ENCODE measurements around the gene ARPC1B. TPM values are rescaled to one million over a fixed set of nuclear protein-coding genes. Genes with fewer than 3 reads are reported as not detected.
"Not testable (repeated sequence)": the region's sequence is repeated elsewhere in the genome, so short reads cannot be mapped to it uniquely, and the experiment has no call there.

ARPC1B gene
- total RNA-seq, 1 donor from 2014 or later: 125 TPM

DNA sequence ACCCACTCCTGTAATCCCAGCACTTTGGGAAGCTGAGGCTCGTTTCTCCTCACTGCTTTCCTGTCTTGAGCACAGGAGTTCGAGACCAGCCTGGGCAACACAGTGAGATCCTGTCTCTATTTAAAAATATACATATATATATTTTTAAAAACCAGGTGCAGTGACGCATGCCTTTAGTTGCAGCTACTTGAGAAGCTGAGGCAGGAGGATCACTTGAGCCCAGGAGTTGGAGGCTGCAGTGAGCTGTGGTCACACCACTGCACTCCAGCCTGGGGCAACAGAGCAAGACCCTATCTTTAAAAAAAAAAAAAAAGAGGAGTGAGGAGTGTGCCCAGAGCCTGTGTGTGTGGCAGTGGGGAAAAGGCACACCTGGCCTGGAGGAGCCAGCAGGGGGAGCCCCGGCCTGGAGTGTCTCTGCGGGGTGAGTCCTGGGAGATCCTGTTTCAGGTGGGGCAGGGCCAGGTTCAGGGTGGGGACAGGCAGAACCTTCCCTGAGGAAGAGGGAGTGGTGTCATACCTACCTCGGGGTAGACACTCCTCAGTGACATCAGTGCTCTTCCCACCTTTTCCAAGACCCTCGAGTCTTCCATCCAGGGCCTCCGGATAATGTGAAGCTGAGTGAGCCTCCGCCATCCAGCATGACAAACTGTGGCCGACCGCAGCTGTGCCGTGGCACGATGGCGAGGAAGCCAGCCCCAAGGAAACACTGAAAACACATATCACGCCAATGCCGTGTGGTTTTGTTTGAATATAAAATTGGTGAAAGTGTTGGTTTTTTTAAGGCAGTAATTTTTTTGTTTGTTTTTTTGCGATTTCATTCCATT lies 9.0 kb upstream of the ARPC1B start:
- no peak for DNase-seq (ENCODE audit: low spot score)
- peak; percentile 33 for ATAC-seq
- intact Hi-C loops (cut with DNase I): no loop called here

DNA sequence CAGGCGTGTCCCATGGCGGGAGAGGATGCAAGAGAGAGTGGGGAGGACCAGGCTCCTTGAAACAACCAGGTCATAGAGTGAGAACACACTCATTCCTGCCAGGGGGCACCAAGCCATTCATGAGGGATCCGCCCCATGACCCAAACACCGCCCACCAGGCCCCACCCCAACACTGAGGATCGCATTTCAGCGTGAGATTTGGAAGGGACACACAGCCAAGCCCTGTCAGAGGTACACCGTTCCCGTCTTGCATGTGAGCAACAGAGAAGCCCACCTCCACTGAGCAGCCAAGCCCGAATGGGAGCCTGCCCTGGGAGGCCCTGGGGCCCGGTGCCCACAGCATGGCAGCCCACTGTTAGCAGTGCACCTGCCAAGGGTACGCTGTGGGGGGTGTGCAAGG lies 7.9 kb upstream of the ARPC1B start:
- ATAC-seq: no peak
- DNase-seq (ENCODE audit: low spot score): no peak
- intact Hi-C loops (cut with DNase I): no loop called here

DNA sequence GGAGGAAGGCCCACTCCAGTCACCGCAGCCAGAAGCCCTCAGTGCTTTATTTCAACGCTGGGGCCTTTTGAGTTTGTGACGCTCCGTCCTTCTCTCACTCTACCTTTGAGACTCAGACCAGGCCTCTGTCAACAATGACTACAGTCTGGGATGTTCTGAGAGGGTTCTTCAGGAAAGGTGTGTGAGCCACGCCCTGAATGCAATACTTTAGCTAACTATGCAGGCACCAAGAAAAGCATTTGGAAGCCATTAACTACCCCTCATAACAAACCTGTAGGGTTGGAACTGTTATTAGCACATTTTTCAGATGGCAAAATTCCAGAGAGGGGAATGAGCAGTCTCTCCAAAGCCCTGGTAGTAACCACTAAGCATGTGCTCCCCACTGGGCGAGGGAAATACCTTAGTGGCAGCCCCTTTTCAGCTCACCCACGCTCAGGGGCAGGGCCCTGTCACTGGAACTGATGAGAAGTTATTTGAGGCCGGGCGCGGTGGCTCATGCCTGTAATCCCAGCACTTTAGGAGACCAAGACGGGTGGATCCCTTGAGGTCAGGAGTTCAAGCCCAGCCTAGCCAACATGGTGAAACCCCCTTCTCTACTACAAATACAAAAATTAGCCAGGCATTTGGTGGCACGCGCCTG lies 5.7 kb upstream of the ARPC1B start:
- ATAC-seq (no peak), DNase-seq (ENCODE audit: low spot score) (no peak)
- intact Hi-C loops (cut with DNase I): no loop called here

DNA sequence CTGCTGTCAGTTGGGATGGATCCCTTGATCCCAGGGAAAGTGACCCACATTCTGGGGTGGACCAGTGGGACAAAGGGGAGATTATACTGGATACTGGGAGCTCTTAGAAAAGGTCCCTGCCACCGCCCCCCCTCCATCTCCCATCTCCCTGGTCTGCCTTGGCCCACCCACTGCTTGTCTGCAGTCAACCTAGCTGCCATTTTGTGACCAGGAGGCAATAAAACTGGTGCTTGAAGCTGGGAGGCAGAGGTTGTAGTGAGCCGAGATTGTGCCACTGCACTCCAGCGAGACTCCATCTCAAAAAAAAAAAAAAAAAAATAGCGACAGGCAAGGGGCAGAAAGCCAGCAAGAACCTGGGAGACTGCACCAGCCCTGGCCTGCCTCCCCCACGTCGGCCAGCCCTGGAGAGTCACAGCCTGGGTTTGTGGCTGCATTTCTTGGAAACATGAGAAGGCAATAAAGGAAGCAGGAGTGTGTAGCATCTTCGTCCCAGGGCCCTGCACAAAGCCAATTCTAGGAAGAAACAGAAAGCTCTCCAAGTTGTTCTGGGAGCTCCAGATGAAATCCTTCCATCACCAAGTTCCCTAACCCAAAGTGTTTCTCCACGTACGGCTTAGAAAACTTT lies 4.7 kb upstream of the ARPC1B start:
- intact Hi-C loops (cut with DNase I): no loop called here
- ATAC-seq: peak; percentile 52

DNA sequence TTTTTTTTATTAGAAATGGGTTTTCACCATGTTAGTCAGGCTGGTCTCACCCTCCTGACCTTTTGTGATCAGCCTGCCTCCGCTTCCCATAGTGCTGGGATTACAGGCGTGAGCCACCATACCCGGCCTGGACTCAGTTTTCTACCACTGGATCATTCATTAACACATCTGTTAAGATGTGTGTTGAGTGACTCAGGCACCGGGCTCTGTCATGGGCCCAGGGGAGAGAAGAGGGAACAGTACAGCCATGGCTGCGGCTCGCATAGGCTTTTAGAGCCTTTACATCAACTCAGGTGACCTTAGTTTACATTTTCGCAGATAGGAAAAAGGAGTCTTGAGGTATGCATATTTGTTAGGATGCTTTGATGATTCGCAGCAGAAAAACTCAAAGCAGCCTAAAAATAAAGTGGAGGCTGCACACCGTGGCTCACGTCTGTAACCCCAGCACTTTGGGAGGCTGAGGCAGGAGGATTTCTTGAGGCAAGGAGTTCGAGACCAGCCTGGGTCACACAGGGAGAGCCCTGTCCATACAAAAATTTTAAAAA lies 3.1 kb upstream of the ARPC1B start:
- ATAC-seq (no peak), DNase-seq (ENCODE audit: low spot score) (no peak)
- intact Hi-C loops (cut with DNase I): no loop called here

More for the DNA sequence above, 4.7 kb upstream of the ARPC1B start:
- DNase-seq (ENCODE audit: low spot score): no peak

DNA sequence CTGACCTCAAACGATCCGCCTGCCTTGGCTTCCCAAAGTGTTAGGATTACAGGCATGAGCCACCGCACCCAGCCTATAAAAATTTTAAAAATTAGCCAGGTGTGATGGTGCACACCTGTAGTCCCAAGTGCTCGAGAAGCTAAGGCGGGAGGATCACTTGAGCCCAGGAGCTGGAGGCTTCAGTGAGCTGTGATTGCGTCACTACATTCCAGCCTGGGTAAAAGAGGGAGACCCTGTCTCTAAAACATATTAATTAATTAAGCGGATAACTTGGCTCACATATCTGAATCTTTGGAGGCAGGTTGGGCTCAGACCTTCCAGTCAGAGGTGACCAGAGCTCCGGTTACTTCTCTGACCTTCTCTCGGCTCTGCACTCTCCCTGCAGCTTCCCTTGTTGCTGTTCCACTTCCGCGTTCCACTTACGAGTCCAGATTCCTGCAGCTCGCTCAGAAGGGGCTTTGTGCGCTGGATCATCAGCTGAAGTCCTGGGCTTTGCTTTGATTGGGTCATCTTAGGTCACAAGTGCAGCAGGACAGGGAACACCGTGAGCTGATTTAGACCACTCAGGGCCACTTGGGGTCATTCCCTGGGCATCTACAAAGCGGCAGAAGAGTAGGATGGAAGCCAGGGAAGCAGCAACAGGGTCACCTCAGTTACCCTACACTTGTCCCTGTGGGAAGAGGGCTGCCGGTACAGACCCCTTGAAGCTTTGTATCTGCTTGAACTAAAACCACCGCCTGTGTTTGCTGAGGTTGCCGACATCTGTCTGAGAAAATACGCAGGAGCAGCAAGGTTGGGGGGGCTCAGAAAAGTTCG lies 2.0 kb upstream of the ARPC1B start:
- peak; percentile 8 for ATAC-seq
- no peak for DNase-seq (ENCODE audit: low spot score)
- intact Hi-C loops (cut with DNase I): no loop called here

DNA sequence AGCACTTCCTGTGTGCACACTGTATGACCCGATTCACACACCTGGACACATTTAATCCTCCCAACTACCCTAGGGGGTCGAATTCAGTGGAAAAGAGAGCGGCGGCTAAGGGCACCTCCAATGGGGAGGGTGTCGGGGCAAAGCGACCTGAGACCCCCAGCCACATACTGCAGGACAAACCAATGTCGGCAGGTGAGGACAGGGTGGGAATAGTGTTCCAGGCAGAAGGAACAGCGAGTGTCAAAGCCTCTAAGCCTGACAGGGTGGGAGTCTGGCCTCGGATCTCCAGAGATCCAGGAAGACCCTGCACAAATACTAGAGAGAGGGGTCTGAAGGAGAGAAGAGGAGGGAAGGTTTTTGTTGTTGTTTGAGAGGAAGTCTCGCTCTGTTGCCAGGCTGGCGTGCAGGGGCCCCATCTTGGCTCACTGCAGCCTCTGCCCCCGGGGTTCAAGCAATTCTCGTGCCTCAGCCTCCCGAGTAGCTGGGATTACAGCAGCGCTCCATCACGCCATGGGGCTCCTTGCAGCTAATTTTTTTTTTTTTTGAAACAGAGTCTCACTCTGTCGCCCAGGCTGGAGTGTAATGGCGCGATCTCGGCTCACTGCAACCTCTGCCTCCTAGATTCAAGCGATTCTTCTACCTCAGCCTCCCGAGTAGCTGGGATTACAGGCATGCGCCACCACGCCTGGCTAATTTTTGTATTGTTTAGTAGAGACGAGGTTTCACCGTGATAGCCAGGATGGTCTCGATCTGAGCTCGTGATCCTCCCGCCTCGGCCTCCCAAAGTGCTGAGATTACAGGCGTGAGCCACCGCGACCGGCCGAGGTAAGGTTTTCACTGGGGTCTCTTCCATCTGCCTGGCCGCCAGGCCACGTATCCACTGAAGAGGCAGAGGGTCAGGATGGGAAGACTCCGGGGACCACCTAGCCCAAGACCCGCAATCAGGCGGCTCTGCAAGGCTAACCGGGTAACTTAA lies 1.2 kb upstream of the ARPC1B start:
- intact Hi-C loops (cut with DNase I): no loop called here
- no peak for ATAC-seq
- DNase-seq (ENCODE audit: low spot score): no peak

DNA sequence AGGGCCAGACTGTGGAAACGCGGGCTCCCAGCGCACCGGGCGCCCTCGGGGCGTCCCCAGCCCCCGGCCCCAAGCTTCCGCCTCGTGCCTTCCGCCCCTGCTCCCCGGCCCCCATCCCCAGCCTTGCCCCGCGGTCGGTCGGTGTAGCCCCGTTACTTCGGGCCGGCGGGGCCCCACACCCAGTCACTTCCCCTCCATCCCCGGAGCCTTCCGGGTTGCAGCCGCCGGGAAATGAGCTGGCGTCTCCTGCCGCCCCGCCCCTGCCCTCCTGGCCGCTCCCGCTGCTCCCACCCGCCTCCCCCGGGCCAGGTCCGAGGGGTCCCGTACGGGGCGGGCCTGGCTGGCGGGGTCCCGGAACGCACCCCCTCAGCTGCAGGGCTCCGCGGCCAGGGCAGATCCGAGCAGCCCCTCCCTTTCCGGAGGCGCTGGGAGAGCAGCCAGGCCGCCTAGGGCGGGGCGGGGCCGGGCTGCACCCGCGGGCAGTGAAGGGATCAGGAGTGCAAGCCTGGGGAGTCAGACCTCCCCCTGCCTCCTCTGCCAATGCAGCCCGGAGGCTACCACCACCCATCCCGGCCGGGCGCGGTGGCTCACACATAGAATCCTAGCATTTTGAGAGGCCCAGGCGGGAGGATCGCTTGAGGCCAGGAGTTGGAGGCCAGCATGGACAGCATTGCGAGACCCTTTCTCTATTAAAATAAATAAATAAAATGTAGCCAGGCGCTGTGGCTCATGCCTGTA lies 709 bp downstream of the ARPC1B start:
- DNase-seq (ENCODE audit: low spot score) (peak; percentile 89), ATAC-seq (peak; percentile 73)
- intact Hi-C loops (cut with DNase I): loop anchor here (5.0 kb wide), 1 partner anchor 1297 kb away; the partner anchor contains the start of gene GNB2

DNA sequence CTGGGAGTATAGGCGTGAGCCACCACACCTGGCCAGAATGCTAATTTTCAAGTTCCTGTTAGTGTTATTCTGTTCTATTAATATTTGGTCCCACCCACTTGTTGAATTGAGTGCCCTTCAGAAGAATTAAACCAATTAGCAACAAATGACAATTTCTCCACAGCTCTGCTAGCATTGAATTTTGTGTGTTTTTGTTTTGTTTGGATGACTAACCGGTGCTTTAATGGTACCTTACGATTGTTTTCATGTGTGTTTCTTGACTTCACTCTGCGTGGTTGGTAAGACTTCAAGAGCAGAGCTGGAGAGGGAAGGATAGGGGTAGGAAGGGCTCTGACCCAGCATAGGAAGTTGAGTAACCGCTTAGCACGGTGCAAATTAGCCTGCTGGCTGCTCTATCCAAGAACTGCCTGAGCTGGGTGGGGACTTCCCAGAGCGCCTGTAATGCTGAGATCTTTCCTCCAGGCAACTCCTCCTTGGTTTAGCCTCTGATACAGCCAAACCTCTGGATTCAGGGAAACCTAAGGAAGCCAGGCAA lies 4.6 kb downstream of the ARPC1B start:
- intact Hi-C loops (cut with DNase I): loop anchor here (5.0 kb wide), 1 partner anchor 1293 kb away; the partner anchor contains the start of gene GNB2
- ATAC-seq: peak; percentile 93
- DNase-seq (ENCODE audit: low spot score): peak; percentile 79

DNA sequence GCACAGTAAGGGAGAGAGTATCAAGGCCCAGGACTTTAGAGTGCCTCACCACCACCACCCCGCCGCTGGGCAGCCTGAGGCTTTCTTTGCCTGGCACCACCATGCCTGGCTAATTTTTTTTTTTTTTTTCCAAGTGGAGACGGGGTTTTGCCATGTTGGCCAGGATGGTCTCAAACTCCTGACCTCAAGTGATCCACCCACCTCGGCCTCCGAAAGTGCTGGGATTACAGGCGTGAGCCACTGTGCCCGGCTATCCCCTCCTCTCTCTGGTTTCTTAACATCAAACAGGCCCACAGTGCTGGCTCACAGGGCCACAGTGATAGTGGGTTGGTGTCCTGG lies 5.1 kb downstream of the ARPC1B start:
- DNase-seq (ENCODE audit: low spot score); ATAC-seq: not testable (repeated sequence)
- intact Hi-C loops (cut with DNase I): loop anchor here (5.0 kb wide), 1 partner anchor 1293 kb away; the partner anchor contains the start of gene GNB2

DNA sequence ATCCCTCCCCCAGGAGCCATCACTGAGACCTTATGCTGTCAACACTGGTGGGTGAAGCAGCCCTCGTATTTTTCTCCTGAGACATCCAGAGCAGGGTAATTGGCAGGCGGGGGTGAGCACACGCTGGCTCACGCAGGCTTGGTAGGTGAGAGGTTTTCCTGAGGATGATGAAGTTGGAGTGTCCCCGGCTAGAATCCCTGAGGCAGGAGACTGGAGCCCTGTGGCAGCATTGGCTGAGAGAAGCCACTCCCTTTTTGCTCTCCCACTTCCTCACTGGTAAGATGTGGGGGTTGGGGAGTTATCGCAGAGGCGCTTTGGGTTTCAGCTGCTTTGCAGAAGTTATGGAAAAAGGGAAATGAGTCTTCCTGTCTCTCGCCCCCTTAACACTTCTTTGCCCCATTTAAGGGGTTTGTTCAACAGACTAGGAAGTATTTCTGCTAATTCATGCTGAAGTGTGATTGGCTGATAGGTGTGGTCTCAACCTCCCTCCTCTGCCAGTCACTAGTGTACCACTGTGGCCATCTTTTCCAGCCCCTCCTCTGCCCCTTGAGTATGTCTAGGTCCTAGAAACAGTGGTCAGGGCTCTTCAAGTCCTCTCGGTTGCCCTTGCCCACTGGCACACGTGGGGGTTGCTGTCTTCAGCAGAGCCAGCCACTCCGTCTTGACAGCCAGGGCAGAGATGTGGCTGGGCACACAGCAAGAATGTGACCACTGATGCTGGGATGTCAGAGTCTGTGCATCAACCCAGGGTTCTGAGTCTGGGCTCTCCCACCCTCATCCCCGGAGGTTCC lies 5.7 kb downstream of the ARPC1B start:
- ATAC-seq: peak; percentile 74
- intact Hi-C loops (cut with DNase I): no loop called here

DNA sequence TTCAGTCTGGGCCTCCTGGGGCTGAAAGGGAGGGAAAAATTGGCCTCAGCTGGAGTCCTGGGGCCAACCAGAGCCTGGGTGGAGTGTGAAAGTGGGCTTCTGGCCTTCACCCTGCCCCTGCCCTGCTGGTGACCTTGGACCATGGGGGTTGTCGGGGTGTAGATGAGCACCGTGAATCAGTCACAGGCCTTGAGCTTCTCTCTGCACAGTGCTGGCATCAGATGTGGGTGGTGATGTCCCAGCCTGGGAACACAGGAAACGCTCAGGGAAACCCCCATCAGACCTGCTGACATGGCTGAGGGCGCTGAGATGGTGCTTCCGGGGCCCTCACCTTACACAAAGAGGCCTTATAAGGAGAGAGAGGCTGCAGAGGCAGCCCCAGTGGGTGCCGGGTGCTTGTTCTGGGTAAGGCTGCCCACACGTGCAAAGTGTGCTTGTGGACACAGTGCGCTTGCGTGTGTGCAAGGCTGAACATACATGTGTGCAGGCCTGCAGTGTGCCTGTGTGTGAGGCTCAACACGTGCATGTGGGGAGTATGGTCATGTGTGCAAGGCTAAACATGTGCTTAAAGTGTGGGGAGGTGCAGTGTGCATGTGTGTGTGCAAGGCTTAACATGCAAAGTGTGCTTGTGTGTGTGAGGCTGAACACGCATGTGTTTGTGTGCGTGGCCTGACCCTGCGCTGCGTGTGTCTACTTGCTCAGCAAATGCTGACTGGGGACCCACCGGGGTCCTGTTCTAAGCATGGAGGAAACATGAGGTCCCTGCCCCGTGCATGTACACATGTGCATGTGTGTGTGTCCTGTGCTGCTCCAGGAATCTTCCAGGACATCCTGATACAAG lies 6.5 kb downstream of the ARPC1B start:
- ATAC-seq (peak; percentile 5), DNase-seq (ENCODE audit: low spot score) (no peak)
- intact Hi-C loops (cut with DNase I): no loop called here

More for the DNA sequence above, 5.7 kb downstream of the ARPC1B start:
- no peak for DNase-seq (ENCODE audit: low spot score)

DNA sequence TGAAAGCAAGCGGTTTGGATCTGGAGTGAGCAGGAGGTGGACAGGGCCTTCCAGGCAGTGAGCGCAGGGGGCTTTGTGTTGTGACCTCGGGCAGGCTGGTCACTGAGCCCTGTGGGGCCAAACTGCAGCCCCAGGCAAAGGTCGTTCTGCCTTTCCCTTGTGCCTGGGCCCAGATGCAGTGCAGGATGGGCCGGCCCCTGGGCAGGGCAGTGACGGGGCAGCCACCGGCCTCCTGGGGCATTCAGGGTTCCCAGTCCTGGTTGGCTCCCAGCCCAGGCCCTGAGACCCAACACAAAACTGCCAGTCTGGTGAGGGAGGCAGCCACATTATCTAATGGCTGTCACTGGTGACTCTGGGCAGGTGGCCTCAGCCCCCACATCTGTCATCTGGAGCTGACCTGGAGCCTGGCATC lies 7.1 kb downstream of the ARPC1B start:
- intact Hi-C loops (cut with DNase I): no loop called here
- ATAC-seq: no peak
- no peak for DNase-seq (ENCODE audit: low spot score)

DNA sequence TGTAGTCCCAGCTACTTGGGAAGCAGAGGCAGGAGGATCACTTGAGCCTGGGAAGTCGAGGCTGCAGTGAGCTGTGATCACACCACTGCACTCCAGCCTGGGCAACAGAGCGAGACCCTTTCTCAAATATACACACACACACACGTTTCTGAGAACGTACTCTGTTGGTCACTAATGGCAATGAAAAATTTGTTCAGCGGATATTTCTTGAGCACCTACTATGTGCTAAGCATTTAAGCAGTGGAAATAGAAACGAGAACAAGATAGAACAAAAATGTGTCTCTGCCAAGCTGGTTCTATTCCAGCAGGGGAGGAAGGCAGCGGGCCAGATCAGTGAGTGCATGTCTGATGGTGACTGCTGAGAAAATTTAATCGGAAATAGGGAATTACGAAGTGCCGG lies 8.7 kb downstream of the ARPC1B start:
- ATAC-seq (no peak), DNase-seq (ENCODE audit: low spot score) (no peak)
- intact Hi-C loops (cut with DNase I): no loop called here

DNA sequence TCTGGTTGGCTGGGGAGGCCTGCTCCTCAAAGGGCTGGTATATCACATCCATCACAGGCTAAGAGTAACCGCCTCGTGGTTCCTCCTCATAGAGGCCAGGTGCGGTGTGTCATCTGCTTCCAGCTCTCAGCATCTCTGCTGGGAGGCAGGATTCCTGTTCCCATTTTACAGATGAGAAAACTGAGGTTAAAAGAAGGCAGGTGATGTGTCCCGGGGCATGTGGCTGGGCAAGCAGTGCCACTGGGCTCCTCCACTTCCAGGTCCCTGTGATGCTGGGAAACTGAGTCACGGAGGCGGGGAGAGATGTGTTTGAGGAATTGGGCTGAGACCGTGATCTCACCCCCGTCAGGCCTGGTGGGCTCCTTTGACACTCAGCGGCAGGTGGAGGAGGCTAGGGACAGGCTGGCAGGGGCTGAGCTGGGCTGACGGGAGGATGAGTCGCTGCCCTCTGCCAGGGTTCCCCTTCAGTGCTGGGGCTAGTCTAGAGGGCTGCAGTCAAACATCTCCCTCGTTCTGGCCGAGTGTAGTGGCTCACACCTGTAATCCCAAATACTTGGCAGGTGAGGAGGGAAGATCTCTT lies 9.4 kb downstream of the ARPC1B start:
- DNase-seq (ENCODE audit: low spot score) (no peak), ATAC-seq (no peak)
- intact Hi-C loops (cut with DNase I): no loop called here
